Esophagus squamous epithelium (tissue), 5 donors: ENCODE measurements around the gene GPHA2. TPM values are rescaled to one million over a fixed set of nuclear protein-coding genes. Genes with fewer than 3 reads are reported as not detected.

Experiments used
- DNase-seq: peaks from one replicate; lab custom pipeline; 2025; lab: John Stamatoyannopoulos, UW
- H3K27ac ChIP-seq, 4 donors: fragments of 200-600 bp; sonication (generic); one replicate each; pipeline ENCODE4 v1.5.1; 2016 to 2019; ENCODE audit warnings: mild to moderate bottlenecking in 1 of 4
- H3K27me3 ChIP-seq, 4 donors: fragments of 200-600 bp; sonication (generic); 1 replicate in 3 of 4; 2 replicates in 1 of 4; pipeline versions ENCODE4 v1.5.1 to v1.6.0; 2017 to 2021; ENCODE audit warnings: antibody characterized with exemption in 1 of 4
- H3K36me3 ChIP-seq, 3 donors: fragments of 200-600 bp; sonication (generic); one replicate each; pipeline ENCODE4 v1.5.1; 2016 to 2019
- H3K4me1 ChIP-seq, 3 donors: fragments of 200-600 bp; sonication (generic); one replicate each; pipeline ENCODE4 v1.5.1; 2017 to 2019
- H3K4me3 ChIP-seq, 4 donors: fragments of 200-600 bp; sonication (generic); 1 replicate in 3 of 4; 2 replicates in 1 of 4; pipeline ENCODE4 v1.5.1; 2016 to 2019; ENCODE audit warnings: mild to moderate bottlenecking in 2 of 4, moderate library complexity in 1 of 4
- H3K9me3 ChIP-seq, 3 donors: fragments of 200-600 bp; sonication (generic); one replicate each; pipeline ENCODE4 v1.5.1; 2016 to 2019
- POLR2A ChIP-seq, 4 donors: fragments of 450-650 bp; IDR thresholded peaks; one replicate each; pipeline ENCODE4 v1.6.1; 2017; ENCODE audit warnings: antibody characterized with exemption in 4 of 4, mild to moderate bottlenecking in 4 of 4, moderate library complexity in 3 of 4
- WGBS, 2 donors: methylation state at CpG; one replicate each; pipeline ENCODE4 v1.1.5; 2018; 5-methylcytosine and 5-hydroxymethylcytosine counted together
- intact Hi-C: fragments of 100-400 bp; cut with DNase I; formaldehyde crosslinking; loops from one replicate; pipeline ENCODE4 v1.15.0; 2022
- total RNA-seq, 4 donors: library from RNA; depleted of rRNA; stranded (reverse); fragments of >200 nt; gene quantifications; one replicate each; pipeline ENCODE4 v1.1.0, GENCODE V29; 2016
- TF ChIP-seq, protein P1 (sequence below), 6 experiments: fragments of 450-650 bp in 4 of 6; fragments of 200-600 bp in 2 of 6; sonication (generic) in 2 of 6; IDR thresholded peaks; one replicate each; pipeline ENCODE4 v1.5.1; 2016 to 2019; ENCODE audit warnings: antibody characterized with exemption in 6 of 6, mild to moderate bottlenecking in 4 of 6, moderate library complexity in 4 of 6
- donor health status: DM: yes; HTN: yes; CAD: no.

Gene GPHA2
- total RNA-seq, 4 donors from 2014 or later: not detected

DNA sequence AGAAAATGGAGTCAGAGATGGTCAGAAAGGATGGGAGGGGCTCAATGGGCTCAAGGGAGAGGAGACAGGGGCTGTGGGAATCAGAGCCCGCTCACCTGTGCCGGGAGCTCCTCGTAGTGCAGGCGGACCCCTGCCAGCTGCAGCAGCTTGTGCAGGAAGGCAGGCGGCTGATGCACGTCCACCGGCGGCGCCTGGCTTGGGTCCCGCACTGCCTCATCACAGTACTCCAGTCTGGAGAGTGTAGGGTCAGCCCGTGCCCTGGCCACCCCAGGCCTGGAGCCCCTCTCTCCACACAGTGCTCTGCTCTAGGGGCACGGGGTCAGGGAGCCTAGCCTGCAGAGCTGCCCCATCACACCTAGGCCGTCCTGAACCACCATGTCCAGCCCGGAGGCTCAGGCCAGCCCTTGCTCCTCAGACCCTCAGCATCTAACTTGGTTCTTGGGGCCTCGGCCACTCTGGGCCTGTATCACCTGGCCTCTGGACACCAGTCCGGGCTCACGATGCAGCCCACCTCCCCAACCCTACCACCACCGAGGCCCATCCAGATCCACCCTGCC, 22.4 kb downstream of the GPHA2 start:
- 86 to 91% methylated on average over 5 to 7 of the region's 18 CpGs for WGBS, 2 donors
- no peak for TF ChIP-seq POLR2A (IDR thresholded peaks at IDR 0.05)
- TF ChIP-seq, protein P1, sequence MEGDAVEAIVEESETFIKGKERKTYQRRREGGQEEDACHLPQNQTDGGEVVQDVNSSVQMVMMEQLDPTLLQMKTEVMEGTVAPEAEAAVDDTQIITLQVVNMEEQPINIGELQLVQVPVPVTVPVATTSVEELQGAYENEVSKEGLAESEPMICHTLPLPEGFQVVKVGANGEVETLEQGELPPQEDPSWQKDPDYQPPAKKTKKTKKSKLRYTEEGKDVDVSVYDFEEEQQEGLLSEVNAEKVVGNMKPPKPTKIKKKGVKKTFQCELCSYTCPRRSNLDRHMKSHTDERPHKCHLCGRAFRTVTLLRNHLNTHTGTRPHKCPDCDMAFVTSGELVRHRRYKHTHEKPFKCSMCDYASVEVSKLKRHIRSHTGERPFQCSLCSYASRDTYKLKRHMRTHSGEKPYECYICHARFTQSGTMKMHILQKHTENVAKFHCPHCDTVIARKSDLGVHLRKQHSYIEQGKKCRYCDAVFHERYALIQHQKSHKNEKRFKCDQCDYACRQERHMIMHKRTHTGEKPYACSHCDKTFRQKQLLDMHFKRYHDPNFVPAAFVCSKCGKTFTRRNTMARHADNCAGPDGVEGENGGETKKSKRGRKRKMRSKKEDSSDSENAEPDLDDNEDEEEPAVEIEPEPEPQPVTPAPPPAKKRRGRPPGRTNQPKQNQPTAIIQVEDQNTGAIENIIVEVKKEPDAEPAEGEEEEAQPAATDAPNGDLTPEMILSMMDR (IDR thresholded peaks at IDR 0.05): no peak
- no peak for DNase-seq
- Histone ChIP-seq H3K4me3 (no peak overlapping the region), H3K27me3 (no peaks in the 10 kb centered on the region), H3K27ac (no peak overlapping the region), H3K36me3 (peaks cover 45 to 67% (median 53%) of the 10 kb centered on the region in 3 donors), H3K4me1 (peaks cover 20 to 26% (median 21%) of the 10 kb centered on the region in 3 donors), H3K9me3 (no peaks in the 10 kb centered on the region)
- intact Hi-C loops: no loop called here

DNA sequence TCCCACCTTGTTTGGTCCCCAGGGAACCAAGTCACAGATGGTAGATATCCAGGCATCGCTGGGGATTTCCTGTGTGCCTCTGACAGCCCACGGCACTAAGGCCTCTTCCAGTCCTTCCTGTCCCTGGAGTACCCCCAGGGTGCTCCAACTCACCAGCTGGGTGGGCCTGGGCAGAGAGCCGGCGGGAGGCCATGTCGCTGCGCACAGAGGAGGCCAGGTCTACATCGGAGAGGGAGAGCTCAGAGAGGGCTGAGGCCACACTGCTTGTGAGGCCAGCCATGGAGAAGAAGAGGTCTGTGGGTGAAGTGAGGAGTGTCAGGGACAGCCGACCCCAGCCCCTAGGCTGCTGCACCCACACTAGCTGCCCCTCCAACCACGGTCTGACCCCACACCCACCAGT, 24.0 kb downstream of the GPHA2 start:
- no peak for TF ChIP-seq POLR2A (IDR thresholded peaks at IDR 0.05)
- TF ChIP-seq, protein P1 (IDR thresholded peaks at IDR 0.05): no peak
- Histone ChIP-seq H3K9me3 (no peaks in the 10 kb centered on the region), H3K36me3 (peaks cover 53 to 82% (median 58%) of the 10 kb centered on the region in 3 donors), H3K4me1 (peaks cover 13 to 18% (median 14%) of the 10 kb centered on the region in 3 donors), H3K27me3 (no peaks in the 10 kb centered on the region), H3K4me3 (no peak overlapping the region), H3K27ac (no peak overlapping the region)
- DNase-seq: no peak
- 84 to 87% methylated on average over 3 to 7 of the region's 9 CpGs for WGBS, 2 donors
- intact Hi-C loops: no loop called here

DNA sequence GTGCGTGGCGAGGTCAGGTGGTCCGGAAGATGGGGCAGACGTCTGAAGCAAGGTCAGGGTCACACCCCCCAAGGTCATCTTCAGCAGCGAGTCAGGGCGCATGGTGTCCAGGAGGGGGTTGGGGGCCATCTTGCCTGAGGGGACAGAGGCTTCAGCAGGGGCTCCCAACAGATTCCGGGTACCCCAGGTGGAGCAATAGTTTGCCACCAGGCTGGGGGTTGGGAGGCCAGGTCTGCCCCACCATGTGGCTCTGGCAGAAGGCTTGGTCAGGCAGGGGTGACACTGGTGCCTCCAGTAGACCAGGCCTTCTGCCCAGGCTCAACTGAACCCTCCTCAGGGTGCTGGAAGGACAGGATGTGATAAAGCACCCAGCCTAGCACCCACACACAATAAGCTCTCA, 24.6 kb downstream of the GPHA2 start:
- intact Hi-C loops: no loop called here
- Histone ChIP-seq H3K4me3 (no peak overlapping the region), H3K36me3 (peaks cover 55 to 88% (median 64%) of the 10 kb centered on the region in 3 donors), H3K4me1 (peaks cover 10 to 13% (median 11%) of the 10 kb centered on the region in 3 donors), H3K9me3 (no peaks in the 10 kb centered on the region), H3K27ac (no peak overlapping the region), H3K27me3 (no peaks in the 10 kb centered on the region)
- no peak for DNase-seq
- TF ChIP-seq, protein P1 (IDR thresholded peaks at IDR 0.05): no peak
- no peak for TF ChIP-seq POLR2A (IDR thresholded peaks at IDR 0.05)
- 77 to 90% methylated on average over 5 of the region's 7 CpGs for WGBS, 2 donors

DNA sequence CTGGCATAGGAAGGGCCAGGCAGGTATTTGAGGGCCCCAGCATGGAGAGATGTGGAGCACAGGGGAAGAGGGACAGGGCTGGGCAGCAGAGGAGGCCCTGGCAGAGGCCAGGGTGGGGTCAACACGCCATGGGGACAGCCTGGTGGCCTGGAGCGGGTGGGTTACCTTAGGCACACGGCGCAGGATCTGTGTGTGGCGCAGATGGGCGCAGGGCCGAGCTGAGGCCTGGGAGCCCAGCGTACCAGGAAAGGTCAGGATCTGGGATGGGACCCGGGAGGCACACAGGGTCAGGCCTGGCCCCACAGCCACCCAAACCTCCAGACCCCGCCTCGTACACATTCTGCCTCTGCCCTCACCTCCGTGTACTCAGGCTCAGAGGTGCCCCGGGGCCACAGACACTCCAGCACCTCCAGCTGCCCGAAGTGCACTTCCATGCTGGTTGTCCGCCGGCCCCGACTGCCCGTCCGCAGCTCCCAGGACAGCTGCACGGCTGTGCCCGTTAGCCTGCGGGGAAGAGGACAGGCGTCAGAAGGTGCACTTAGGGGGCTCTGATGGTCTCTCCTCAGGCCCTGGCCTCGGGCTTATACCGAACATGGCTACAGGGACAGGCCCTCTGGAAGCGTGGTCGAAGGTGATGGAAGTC, 25.1 kb downstream of the GPHA2 start:
- intact Hi-C loops: no loop called here
- Histone ChIP-seq H3K36me3 (peaks cover 58 to 94% (median 69%) of the 10 kb centered on the region in 3 donors), H3K4me3 (no peak overlapping the region), H3K27ac (no peak overlapping the region), H3K9me3 (no peaks in the 10 kb centered on the region), H3K27me3 (no peaks in the 10 kb centered on the region), H3K4me1 (peaks cover 4 to 7% (median 5%) of the 10 kb centered on the region in 3 donors)
- no peak for DNase-seq
- 89 to 95% methylated on average over 6 to 19 of the region's 27 CpGs for WGBS, 2 donors
- TF ChIP-seq, protein P1 (IDR thresholded peaks at IDR 0.05): no peak
- no peak for TF ChIP-seq POLR2A (IDR thresholded peaks at IDR 0.05)

DNA sequence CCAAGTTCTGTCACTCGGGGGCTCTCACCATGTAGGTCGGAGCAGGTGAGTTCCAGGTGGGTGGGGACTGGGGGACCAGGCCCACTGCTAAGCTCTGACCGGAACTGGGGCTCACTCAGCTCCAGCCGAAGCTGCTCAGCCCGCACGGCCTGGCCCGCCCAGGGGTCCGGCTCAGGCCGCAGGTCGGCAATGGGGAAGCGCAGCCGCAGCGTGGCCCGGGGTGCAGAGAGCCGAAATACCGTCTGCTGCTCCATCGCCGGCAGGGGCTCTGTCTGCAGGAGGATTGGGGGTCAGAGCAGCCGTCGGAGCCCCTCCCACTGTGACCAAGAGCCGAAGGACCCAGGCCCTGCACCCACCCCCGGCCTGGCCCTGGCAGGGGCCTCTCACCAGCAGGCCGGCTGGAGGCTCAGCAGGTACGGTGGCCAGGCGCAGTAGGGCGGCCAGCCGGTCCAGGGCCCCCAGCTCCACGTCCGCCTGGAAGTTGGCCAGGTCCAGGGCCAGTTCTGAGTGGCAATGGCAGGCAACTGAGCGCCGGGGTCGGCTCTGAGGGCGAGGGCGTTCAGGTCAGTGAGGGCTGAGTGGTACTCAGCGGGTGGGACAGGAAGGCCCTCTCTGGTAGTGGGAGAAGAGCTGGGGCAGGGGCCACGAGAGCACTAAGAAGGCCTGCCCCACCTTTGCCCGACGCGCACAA, 25.9 kb downstream of the GPHA2 start:
- no peak for DNase-seq
- Histone ChIP-seq H3K4me1 (no peaks in the 10 kb centered on the region), H3K27me3 (no peaks in the 10 kb centered on the region), H3K9me3 (no peaks in the 10 kb centered on the region), H3K4me3 (no peak overlapping the region), H3K36me3 (peaks cover 58 to 100% (median 75%) of the 10 kb centered on the region in 3 donors), H3K27ac (no peak overlapping the region)
- WGBS, 2 donors: 81 to 91% methylated on average over 5 of the region's 39 CpGs
- intact Hi-C loops: no loop called here
- no peak for TF ChIP-seq POLR2A (IDR thresholded peaks at IDR 0.05)
- TF ChIP-seq, protein P1 (IDR thresholded peaks at IDR 0.05): no peak
